GM21717 (cell line): ENCODE results near the gene GABBR1.

Source experiments
- ATAC-seq: cut with Tn5 transposase; IDR thresholded peaks from one replicate; pipeline ENCODE4 v1.9.1; 2021; ENCODE audit warnings: mild to moderate bottlenecking, moderate library complexity; ENCODE audit not compliant: unreplicated experiment

Gene GABBR1

GRCh38 chr6:29625337-29625930 is 7.5 kb downstream of the GABBR1 start:
- no peak for ATAC-seq

DNA sequence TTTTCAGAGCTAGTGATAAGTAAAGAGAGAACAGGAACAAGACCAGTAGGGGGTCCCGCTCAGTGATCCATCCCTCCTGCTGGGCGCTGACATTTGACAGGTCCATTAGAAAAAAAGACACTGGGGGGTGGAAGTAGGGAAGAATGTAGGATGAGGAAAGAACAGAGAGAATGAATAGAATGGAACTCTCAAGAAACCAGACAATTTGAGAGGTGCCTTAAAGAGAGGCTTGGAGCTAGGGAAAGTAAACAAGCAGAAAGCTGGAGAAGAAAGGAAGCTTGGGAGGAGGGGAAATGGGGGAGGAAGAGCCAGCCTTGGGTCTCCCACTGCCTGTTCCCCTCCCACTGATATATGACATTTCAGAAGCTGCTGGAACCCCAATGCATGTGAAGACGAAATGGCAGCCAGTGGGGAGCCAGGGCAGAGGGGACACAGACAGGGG is 8.4 kb downstream of the GABBR1 start:
- ATAC-seq: no peak

GRCh38 chr6:29620630-29621029 is 12.4 kb downstream of the GABBR1 start:
- ATAC-seq: no peak

GRCh38 chr6:29619578-29620160 is 13.3 kb downstream of the GABBR1 start:
- ATAC-seq: no peak

- no peak for ATAC-seq
Observed at GRCh38 chr6:29617782-29618554, 15.0 kb downstream of the GABBR1 start.

GRCh38 chr6:29611426-29611825 is 21.6 kb downstream of the GABBR1 start:
- ATAC-seq: no peak

DNA sequence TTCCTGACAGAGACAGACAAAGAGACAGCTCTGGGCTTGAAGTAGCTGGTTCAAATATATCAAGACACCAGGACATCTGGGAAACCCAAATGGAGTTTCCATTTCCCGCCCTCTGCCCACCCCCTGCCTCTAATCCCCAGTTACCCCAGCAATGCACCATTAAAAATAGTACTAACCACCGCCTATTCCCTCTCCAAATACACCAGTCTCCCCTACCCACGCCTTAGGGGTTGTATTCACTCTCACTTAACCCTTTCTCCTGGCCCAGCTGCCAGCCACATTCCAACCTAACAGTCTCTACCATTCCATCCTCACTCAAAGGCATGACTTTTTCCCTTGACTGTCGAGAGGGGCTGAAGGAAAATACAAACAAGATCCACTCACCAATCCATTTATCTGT is 22.4 kb downstream of the GABBR1 start:
- no peak for ATAC-seq

- no peak for ATAC-seq
Observed at GRCh38 chr6:29608131-29608530, 24.9 kb downstream of the GABBR1 start.

DNA sequence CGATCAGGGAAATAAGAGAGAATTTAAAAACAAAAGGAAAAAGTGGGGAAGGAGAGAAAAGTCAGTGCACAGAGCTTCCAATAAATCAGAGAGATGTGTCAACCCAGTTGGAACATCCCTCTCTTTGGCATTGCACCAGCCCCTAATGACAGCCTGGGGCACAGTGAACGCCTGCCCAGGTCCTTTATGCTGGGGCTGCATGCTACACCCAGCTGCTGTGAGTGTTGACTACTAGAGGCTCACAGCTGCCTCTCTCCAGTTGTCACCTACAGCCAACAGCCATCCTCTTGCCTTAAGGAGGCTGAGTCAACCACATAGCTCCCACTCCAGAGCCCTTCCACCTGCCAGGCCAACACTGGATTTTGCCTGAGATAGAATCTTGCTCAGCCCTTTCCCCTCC is 29.1 kb downstream of the GABBR1 start:
- ATAC-seq: no peak

DNA sequence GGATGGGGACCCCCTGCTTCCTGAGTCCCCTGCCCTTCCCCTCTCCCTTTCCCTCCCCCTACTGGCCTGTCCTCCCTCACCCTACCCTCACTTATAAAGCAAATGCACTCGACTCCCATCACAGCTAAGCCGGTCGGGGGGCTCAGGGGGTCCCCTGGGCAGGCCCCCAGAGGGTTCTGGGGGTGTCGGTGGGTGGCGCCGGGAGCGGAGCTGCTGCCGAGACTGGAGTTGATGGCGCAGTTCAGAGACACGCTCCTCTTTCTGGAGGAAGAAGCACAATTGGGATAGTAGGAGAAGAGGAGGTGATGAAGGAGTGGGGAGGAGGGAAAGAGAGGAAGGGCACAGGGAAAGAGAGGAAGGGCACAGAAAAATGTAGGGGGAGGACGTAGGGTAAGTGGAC is 29.5 kb downstream of the GABBR1 start:
- ATAC-seq: no peak

- no peak for ATAC-seq
Observed at GRCh38 chr6:29602564-29603361, 30.2 kb downstream of the GABBR1 start.

DNA sequence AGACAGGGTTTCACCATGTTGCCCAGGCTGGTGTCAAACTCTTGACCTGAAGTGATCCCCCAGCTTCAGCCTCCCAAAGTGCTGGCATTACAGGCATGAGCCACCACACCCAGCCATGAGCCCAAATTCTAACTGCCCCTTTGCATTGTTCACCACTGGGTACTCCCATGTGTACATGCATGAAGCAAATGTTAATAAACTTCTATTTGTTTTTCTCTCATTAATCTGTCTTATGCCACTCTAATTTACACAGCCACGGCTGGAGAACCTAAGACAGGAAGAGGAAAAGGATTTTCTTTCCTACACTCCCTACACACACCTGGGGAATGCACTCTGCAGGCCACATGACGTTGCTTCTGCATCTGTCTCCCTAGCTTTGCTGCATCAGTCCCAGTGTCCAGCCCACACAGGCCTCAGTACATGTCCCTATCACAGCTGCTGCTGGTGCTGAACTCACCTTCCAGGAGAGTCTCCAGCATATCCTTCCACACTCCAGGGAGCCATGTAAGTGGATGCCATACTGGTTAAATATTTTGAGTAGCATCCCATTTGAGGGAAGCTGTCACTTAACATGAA is 34.7 kb downstream of the GABBR1 start:
- no peak for ATAC-seq

DNA sequence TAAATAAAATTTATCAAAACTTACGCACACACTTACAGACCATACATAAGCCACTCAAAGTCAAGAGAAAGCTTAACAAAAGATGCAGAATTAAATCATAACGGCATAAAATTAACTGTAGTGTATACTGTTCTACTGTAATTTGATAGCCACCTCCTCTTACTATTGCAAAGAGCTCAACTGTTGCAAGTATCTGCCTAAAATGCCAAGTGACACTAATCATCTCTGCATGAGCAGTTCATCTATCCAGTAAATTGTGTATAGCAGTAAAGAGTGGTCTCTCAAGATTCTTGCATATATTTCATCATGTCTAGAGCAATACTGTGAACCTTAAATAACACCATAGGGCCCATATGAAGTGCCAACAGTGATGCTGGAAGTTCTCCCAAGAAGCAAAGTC is 35.8 kb downstream of the GABBR1 start:
- no peak for ATAC-seq

DNA sequence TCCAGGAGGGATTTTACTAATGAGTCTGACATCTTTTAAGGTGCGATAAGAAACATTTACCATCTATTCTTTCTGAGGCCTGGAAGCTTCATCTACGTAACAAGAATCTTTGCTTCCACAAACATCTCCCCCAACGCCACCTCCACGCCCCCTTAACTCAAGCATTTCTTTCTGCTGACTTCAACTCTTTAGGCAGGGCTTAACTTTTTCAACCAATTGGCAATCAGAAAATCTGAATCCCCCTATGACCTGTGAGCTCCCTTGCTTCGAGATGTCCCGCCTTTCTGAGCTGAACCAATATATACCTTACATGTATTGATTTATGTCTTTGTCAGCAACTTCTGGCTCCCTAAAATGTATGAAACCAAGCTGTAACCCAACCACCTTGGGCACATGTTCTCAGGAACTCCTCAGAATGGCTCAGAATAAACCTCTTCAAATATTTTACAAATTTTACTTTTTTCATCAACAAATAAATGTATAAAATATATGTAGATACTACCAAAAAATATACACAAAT is 36.5 kb downstream of the GABBR1 start:
- no peak for ATAC-seq

- no peak for ATAC-seq
Observed at GRCh38 chr6:29593199-29593855, 39.7 kb downstream of the GABBR1 start.

DNA sequence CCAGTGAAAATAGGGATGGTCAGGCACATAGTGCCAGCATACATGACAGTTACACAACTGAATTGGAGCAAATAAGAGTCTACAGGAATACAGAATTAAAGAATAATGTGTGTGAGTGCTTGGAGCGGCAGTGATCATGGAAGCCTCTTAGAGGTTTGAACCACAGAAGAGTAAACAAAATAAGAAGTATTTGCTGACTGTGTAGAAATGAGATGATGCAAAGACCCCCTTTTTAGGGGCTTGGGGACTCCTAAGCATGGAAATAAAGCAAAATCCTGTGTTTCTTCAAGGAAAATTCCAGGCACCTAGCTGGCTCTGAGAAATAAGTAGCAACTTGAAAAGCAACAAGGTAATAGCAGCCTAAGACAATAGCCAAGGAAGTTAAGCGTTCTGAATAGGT is 41.3 kb downstream of the GABBR1 start:
- ATAC-seq: no peak

DNA sequence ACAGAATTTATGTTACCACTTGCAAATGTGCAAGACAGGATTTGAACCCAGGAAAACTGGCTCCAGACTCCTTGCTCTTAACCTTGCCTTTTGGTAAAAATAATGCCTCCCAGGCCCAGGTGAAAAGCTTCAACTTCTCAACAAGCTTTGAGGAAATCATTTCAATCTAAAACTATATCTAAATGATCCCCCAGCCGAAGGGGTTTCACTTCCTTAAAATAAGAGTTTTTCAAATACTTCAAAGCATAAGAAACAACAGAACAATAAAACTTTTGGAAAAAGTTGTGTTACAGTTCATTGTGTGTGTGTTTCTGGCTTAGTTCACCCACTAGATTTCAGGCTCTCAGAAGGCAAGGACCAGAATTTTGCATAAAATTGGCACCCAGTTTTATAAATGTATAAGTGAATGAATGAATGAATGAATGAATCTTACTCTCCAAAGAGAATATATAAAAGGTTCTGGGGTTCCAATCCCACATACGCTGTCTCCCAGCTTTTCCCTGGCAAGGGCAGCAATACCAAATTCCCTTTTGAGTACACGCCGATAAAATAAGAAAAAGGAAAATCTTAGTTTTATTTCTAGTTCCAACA is 42.7 kb downstream of the GABBR1 start:
- ATAC-seq: no peak

DNA sequence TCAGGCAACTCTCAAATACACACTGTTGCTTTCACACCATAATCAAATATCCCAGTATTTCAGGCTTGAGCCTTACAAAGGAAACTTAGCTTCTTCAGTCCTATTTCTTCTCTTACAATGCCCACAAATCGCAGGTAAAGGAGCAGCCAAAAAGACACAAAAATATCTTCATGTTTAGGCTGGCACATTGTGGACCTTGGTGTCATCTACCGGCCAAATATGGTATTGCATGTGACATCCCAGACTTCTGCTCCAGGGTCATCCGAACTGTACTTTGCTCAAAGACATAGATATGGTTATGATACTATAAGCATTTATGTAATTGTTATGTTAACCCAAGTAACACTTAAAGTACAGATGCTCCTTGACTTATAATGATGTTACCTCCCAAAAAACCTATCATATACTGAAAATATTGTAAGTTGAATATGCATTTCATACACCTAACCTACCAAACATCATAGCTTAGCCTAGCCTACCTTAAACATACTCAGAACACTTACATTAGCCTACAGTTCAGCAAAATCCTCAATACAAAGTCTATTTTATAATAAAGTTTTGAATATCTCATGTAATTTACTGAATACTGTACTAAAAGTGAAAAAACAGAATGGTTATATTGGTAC is 43.4 kb downstream of the GABBR1 start:
- ATAC-seq: no peak

- ATAC-seq: no peak
Observed at GRCh38 chr6:29584821-29585220, 48.2 kb downstream of the GABBR1 start, which contains the start of gene OR2H2. Gene OR2H2, plus strand, starts transcription at chr6:29585121. Its CDS starts 2,824 bp downstream, at chr6:29587945.
